Measurements from ENCODE around the gene TRIO. TPM values are rescaled to one million over a fixed set of nuclear protein-coding genes. Genes with fewer than 3 reads are reported as not detected.

The TRIO gene
- total RNA-seq, 1 experiment from 2014 or later: 42.1 TPM

DNA sequence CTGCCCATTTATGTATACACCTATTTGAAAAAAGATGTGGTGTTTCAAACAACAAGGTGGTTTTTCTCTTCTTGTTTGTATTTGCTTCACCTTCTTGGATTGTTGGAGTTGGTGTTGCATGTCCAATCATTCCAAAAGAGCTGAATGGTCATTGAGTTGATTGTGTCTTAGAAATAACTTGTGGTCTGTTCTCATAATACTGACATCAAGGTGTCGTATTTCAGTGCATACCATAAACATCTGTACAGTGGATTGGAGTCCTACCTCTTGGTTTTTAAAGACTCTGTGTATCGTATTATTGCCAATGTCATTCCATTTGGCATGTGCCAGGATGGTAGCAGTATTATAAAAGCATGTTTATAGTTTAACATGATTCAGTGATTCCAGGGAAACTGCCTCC lies 73.2 kb downstream of the TRIO start:
- in situ Hi-C loops (cut with HindIII; ENCODE audit: low sequenced_read_pairs): no loop called here
- DNase-seq (ENCODE audit: low spot score): no peak

DNA sequence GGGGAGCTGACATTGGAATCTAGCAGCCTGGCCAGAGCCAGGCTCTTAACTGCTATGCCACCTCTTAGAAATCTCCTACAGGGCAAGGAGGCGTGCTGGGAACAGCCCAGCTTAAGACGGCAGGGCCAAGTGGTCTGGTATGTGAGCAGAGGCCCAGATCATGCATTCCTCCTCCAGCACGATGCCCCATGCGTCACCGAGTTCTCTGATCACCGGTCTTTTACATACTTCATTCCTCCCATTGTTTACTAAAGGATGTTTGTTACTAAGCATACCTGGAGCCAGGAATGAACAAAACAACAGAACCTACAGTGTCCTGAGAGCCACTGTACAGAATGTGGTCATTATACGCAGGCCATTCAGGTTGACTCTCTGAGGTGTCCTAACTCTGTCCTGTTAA lies 73.8 kb downstream of the TRIO start:
- in situ Hi-C loops (cut with HindIII; ENCODE audit: low sequenced_read_pairs): no loop called here
- DNase-seq (ENCODE audit: low spot score): no peak

DNA sequence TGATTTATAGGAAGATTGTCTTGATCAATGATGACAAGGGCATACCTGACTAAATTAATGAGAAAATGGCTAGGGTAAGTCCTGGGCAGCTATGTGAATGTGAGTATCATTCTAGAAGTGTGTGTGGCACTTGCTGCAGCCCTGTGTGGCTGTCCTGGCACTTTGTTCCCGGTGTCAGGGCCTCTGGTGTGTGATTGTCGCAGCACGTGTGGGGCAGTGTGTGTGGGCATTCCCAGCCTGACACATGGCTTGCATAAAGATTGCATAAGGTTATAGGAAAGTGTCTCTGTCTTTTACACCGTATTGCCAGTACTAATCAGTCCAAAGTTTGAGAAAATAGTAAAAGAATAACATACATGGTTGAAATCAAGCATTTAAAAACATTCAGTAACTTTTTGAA lies 74.4 kb downstream of the TRIO start:
- no peak for DNase-seq (ENCODE audit: low spot score)
- in situ Hi-C loops (cut with HindIII; ENCODE audit: low sequenced_read_pairs): no loop called here

DNA sequence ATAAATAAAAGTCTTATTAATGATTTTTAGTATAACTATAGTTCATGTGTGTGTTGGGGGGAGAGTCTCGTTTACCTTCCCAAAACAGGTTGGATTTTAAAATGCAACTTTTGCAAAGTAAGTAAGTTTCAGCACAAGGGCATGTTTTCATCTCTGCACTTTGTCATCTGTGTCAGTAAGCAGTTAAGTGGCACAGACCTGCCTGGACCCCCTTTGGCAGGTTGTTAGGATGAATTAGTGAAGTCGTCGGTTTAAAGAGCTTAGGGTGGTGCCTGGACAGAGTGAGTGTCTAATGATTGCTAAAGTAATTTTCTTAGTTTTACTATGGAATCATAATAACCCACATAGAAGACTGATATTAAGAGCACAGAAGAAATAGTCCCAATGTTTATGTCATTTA lies 74.9 kb downstream of the TRIO start:
- DNase-seq (ENCODE audit: low spot score): no peak
- in situ Hi-C loops (cut with HindIII; ENCODE audit: low sequenced_read_pairs): no loop called here

DNA sequence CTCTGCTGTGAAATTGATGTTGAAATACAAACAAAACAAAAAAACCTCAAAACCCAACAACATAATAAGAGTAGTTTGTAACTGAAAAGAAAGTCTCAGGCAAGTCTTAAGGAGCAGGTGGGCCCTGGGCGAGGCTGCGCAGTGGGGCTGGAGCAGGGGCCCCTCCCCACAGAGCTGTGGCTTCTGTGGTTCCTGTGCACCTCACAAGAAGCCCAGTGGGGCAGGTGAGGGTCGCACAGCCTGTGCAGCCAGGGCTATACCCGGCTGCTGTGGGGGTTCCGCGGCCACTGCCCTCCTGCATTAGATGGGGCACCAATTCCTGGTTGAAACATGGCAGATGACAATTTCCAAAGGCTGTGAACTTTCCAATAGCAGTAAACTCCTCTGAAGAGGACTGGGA lies 75.3 kb downstream of the TRIO start:
- in situ Hi-C loops (cut with HindIII; ENCODE audit: low sequenced_read_pairs): no loop called here
- DNase-seq (ENCODE audit: low spot score): no peak

DNA sequence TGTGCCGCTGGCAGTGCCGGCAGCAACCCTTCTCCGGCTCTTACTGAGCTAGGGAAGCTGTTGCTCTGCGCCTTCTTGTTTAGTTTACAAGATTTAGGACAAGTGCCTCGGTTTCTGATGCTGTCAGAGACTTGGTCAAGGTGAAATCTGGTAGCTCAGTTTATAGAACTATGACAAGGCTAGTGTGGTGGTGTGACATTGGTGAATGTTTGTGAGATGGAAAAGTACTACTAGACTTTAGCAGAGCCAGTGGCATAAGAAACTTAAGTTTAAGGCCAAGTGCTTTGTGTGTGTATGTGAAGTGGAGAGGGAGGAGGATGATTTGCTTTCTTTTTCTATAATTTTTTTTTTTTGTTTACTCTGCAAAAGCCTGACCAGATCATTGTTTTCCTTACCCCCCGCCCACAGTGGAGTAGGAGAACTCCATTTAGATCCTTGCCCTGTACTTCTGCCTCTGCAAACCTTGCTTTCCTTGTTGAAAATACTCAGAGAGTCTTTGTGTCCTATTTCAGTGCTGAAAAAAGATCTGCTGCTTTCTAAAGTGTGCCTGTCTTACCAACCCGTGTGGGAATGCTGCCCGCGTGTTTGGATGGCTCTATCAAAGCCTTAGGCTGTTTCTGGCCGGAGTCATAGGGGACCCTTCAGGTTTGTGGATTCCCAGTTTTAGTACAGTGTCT lies 75.9 kb downstream of the TRIO start:
- in situ Hi-C loops (cut with HindIII; ENCODE audit: low sequenced_read_pairs): no loop called here

DNA sequence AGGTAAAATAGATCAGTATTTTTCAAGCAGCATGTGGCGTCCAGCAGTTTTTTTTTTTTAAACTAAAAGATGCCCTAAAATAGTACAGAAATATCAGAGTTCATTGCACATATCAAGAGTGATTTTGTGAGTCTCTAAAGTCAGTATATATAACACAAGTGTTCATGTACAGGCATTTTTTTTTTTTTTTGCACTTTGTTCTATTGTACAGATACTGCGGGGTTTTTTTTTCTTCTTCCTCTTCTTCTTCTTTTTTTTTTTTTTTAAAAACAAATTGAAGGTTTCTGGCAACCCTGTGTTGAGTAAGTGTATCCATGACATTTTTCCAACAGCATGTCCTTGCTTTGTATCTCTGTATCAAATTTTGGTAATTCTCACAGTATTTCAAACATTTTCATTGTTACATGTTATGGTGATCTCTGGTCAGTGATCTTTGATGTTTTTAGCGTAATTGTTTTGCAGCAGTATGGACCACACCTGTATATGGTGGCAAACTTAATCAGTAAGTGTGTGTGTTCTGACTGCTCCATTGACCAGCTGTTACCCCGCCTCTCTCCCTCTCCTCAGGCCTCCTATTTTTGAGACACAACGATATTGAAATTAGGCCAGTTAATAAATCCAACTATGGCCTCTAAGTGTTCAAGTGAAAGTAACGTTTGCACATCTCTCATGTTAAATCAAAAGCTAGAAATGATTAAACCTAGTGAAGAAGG lies 76.8 kb downstream of the TRIO start:
- in situ Hi-C loops (cut with HindIII; ENCODE audit: low sequenced_read_pairs): no loop called here

More for the DNA sequence above, 75.9 kb downstream of the TRIO start:
- DNase-seq (ENCODE audit: low spot score): no peak

DNA sequence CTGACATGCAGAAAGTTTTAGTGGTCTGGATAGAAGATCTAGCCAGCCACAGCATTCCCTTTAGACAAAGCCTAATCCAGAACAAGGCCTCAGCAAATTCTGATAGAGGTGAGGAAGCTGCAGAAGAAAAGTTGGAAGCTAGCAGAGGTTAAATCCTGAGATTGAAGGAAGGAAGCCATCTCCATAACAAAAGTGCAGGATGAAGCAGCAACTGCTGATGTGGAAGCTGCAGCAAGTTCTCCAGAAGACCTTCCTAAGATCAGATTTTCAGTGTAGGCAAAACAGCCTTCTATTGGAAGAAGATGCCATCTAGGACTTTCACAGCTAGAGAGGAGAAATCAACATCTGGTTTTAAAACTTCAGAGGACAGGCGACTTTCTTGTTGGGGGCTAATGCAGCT lies 77.5 kb downstream of the TRIO start:
- in situ Hi-C loops (cut with HindIII; ENCODE audit: low sequenced_read_pairs): no loop called here
- no peak for DNase-seq (ENCODE audit: low spot score)

More for the DNA sequence above, 76.8 kb downstream of the TRIO start:
- DNase-seq (ENCODE audit: low spot score): no peak

DNA sequence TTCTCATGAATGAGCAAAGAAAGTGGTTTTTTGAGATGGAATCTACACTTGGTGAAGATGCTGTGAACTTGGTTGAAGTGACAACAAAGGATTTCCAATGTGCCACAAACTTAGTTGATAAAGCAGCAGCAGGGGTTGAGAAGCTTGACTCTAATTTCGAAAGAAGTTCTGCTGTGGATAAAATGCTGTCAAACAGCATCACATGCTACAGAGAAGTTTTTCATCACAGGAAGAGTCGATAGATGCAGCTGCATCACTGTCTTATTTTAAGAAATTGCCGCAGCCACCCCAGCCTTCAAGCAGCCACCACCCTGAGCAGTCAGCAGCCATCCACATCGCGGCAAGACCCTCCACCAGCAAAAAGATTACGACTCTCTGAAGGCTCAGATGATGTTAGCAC lies 78.6 kb downstream of the TRIO start:
- DNase-seq (ENCODE audit: low spot score): no peak
- in situ Hi-C loops (cut with HindIII; ENCODE audit: low sequenced_read_pairs): no loop called here

DNA sequence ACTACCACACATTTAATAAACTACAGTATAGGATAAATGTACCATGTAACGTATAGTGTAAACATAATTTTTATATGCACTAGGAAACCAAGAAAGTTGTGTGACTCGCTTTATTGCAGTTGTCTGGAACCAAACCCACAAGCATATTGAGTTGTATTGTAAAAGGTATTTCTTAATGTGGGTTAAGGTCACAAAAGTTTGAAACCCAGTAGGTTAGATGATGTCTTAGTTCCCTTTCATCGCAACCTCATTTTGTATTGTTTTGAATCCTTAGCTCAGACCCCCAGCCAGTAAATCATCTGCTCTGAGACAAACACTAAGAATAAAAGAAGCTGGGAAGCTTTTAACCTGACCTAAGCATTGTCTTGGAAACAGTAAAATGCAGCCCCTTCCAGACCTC lies 79.1 kb downstream of the TRIO start:
- in situ Hi-C loops (cut with HindIII; ENCODE audit: low sequenced_read_pairs): no loop called here
- DNase-seq (ENCODE audit: low spot score): no peak

DNA sequence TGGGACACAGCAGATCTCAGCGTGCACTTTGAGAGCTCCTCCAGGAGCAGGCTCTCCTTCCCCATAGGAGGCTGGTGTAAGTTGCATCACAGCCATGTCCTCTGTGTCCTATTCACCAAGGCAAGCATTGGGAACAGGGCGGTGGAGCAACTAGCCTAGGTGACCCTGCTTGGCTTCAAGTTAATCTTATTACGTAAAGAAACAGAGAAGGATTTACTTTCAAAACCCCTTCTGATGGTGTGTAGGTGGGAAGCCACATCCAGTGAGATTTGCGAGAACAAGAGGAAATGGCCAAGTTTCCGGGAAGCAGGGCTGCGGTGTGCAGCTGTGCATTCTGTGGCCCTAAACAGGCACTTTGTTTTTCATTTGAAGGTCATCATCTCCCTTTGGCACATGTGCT lies 80.2 kb downstream of the TRIO start:
- in situ Hi-C loops (cut with HindIII; ENCODE audit: low sequenced_read_pairs): no loop called here

DNA sequence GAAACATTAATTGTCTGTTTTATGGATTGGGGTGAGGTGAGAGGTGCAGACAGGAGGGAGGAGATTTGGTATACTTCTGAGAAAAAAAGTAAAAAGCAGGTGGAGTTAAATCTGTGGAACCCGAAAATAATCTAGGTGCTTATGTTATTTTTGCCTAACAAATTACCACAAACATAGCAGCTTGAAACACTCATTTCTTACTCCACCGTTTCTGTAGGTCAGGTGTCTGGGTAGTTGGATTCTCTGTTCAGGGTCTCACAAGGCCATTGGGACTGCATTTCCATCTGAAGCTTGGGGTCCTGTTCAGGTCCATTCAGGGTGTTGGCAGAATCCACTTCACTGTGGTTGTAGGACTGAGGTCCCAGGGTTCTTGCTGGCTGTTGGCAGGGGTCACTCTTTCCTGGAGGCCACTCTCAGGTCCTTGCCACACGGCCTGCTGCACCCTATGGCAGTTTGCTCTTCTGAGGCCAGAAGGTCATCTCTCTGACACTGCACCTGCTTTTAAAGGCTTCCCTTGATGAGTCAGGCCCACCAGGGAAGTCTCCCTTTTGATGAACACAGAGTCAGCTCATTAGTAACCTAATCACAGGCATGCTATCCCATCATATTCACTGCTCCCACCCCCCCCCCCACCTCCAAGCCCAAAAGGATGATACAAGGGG lies 82.2 kb downstream of the TRIO start:
- DNase-seq (ENCODE audit: low spot score): no peak
- in situ Hi-C loops (cut with HindIII; ENCODE audit: low sequenced_read_pairs): no loop called here

More for the DNA sequence above, 80.2 kb downstream of the TRIO start:
- DNase-seq (ENCODE audit: low spot score): no peak

DNA sequence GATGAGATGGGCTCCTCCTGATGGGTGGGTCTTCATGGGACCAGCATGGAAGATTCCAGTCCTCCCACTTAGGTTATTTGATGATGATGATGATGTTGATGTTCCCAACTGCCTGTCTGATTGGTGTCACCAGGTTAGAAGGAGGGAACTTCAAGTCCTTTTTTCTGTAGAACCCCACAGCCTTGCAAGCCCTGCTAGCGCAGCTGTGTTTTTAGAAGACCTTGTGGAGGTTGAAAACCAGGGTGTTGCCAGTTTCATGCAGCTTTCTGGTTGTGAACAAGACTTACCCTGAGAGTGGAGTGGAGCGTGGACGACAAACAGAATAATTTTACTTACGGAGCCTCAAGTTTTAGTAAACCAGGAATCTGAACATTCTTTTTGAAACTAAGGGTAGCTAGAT lies 83.0 kb downstream of the TRIO start:
- in situ Hi-C loops (cut with HindIII; ENCODE audit: low sequenced_read_pairs): no loop called here
- no peak for DNase-seq (ENCODE audit: low spot score)

DNA sequence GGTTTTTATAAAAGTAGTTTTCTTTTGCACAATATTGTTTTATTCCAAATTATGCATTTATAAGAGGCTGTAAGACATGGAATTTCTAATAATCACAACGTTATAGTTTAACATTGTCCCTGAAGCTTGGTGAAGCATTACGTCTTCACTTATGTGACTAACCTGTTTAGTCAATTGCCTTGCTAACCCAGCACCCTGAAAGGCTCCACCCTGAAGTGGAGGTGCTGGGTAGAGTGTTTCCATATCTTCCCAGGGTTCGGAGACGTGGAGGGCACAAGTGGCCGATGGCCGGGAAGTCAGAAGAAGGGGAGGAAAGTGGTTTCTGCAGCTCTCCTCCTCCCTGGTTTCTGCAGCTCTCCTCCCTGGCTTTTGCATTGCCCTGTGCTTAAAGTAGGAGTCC lies 83.4 kb downstream of the TRIO start:
- in situ Hi-C loops (cut with HindIII; ENCODE audit: low sequenced_read_pairs): no loop called here
- DNase-seq (ENCODE audit: low spot score): no peak

DNA sequence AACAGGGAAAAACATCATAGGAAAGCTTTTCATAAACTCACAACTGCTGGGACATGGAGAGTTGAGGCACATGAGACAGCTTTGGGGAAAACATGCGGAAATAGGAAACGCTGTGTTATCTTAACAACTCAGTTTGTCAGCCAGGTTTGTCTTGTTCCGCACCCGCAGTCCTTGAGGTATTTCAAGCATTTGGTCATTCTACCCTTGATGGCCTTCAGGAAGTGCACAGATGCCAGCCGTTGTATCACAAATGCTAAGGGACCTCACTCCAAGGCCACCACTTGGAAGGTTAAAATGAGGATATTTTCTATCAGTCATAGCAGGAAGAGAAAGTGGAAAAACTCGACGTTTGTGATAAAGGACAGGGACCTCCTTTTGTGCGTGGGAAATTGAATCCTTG lies 83.8 kb downstream of the TRIO start:
- no peak for DNase-seq (ENCODE audit: low spot score)
- in situ Hi-C loops (cut with HindIII; ENCODE audit: low sequenced_read_pairs): no loop called here

DNA sequence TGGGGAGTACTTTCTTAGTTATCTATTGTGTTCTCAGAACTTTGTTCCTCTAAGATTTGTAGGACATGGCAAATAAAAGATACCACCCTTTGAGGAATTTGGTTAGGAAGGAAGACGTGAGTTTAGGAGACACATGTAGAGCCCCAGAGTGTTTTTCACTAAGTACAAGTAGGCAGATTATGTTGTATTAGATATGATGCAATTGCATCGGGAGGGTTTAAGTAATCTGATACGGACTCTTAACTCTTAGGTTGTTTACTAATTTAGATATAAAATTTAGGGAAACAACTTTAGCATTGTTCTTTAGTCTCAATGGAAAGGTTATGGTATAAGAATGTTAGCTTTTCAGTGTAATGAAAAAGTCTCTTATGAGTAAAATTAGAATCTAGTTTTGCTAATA lies 84.4 kb downstream of the TRIO start:
- no peak for DNase-seq (ENCODE audit: low spot score)
- in situ Hi-C loops (cut with HindIII; ENCODE audit: low sequenced_read_pairs): no loop called here

DNA sequence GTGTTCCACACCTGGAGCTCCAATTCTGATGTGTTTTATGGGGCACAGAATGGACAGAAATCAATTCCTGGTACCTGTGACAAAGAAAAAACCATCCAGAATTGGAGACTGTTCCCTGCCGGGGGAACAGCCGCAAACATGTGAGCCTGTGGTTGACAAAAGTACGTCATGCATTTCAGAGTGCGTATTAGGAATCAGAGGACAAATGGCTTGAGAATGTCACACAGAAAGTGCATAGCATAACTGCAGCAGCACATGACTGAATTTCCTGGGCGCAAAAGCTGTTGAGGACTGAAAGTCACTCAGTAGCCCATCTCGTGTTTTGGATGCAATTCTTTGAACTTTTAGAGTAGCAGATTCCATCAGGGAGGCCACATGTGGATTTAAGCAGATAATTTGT lies 85.1 kb downstream of the TRIO start:
- in situ Hi-C loops (cut with HindIII; ENCODE audit: low sequenced_read_pairs): no loop called here
- DNase-seq (ENCODE audit: low spot score): peak; percentile 52

DNA sequence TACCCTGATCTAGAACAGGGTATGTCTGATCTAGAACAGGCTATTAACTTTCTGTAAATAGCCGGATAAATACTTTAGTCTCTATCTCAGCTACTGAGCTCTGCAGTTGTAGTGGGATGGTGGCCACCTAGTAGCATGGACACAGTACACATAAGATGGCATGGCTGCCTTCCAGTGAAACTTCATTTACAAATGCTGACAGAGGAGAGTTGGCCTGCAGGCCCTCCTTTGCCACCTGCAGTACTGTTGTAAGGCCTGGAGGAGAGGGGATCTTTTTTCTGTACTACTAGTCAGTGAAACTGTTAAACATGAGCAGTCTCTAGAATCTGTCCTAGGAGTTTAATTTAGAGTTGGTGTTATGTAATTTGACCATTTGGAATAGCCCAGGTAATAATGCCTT lies 86.0 kb downstream of the TRIO start:
- peak; percentile 61 for DNase-seq (ENCODE audit: low spot score)
- in situ Hi-C loops (cut with HindIII; ENCODE audit: low sequenced_read_pairs): no loop called here

DNA sequence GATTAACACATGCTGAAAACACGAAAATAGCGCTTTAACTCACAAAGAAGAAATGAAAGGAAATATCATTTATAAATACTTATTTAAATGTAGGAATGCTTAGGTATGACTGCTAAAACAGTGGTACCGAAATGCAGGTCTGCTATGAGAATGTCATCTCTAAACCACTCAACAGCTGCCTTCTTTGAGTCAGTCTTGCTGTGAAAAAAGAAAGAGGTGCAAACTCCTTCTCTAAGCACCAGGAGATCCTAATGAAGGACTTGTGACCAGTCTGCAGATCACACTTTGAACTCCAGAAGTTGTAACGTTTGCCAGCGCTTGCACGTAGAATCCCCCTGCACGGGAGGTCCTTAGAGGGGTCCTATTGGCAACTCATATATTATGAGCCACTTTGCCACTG lies 86.6 kb downstream of the TRIO start:
- in situ Hi-C loops (cut with HindIII; ENCODE audit: low sequenced_read_pairs): no loop called here
- no peak for DNase-seq (ENCODE audit: low spot score)

DNA sequence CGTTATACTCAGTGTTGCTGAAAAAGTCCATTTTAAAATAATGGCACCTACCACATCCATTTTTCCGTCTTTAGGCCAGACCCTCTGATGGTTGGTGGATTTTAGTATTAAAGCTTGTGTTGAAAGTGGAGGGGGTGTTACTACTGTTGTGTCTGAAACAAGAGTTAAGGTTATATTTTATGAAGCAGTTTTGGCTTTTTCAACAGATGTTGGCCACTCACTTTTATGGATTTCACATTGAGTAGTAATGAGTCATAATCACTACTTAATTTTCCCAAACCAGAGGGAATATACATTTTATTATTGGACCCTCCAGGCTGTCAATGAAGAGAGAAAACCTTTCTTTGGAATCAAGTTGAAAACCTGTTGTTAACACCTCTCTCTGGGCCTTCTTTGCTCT lies 88.0 kb downstream of the TRIO start:
- in situ Hi-C loops (cut with HindIII; ENCODE audit: low sequenced_read_pairs): no loop called here

DNA sequence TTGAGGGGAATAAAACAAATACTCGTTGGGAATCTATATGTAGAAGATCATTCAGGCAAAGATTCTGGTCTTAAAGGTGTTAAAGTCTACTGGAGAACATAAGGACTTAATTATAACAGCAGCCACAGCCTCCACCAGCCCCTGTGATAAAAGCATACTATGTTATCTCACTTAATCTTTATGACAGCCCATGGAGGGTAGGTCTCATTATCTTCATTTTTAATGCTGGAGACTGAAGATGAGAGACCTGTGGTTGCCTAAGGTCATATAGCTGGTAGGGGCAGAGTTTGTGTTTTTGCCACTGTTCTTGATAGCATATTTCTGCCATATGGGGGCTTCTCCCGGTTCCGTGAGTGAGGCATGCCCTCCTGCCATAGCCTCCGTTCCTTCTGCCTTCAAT lies 88.7 kb downstream of the TRIO start:
- in situ Hi-C loops (cut with HindIII; ENCODE audit: low sequenced_read_pairs): no loop called here
- no peak for DNase-seq (ENCODE audit: low spot score)

More for the DNA sequence above, 88.0 kb downstream of the TRIO start:
- no peak for DNase-seq (ENCODE audit: low spot score)
